GM21576 (cell line): Measurements from ENCODE around the gene ZNF610.
"Not testable (repeated sequence)": the region's sequence is repeated elsewhere in the genome, so short reads cannot be mapped to it uniquely, and the experiment has no call there.

Source experiments
- ATAC-seq: cut with Tn5 transposase; IDR thresholded peaks from one replicate; pipeline ENCODE4 v1.9.1; 2021; ENCODE audit warnings: mild to moderate bottlenecking, moderate library complexity; ENCODE audit not compliant: unreplicated experiment

The ZNF610 gene

DNA sequence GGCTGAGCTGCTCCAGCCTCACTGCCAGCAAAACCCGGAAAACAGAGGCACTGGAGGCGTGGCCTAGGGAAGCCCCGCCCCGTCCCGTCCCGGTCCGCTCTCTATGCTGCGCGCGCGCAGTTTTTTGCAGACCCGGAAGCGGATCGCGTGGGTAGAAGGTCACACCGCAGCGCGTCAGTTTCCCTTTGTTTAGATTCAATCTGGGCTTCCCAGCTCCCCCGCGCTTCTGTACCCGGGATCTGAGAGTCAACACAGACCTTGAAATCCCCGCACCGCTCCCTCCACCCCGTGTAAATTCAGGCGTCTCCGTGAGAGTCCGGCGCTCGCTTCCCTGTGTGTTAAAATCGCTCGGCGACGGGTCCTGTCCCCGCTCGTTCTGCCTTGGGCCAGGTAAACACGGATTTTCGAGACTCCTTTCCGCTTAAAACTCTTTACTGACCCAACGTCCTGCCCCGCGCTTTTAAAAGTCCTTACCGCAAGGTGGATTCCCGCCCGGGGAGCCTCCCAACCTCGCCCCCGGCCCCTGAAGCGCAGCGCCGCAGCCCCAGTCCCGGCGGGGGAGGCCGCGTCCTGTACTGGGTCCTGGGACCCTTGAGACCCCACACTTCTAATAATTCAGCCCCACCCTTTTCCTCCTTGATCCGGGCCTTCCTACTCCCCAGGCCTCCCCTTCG lies at the start of gene ZNF610:
ZNF610 (plus strand) TSS at position 127 of the 674 bp plus-strand sequence. CDS start 12,930 bp downstream, outside the sequence.
- no peak for ATAC-seq

DNA sequence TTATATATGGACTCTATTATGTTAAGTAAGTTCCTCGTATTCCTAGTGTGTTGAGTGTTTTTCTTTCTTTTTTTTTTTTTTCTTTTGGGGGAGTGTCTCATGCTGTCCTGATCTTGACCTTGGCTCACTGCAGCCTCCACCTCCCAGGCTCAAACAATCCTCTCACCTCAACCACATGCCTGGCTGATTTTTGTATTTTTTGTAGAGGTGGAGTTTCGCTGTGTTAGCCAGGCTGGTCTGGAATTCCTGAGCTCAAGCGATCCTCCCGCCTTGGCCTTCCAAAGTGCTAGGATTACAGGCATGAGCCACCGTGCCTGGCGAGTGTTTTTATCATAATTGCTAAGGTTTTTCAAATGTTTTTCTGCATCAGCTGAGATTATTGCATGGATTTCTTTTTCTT lies 49.8 kb upstream of the ZNF610 start:
- ATAC-seq, result no peak

GRCh38 chr19:52291781-52292180 lies 44.3 kb upstream of the ZNF610 start:
- ATAC-seq, result no peak

DNA sequence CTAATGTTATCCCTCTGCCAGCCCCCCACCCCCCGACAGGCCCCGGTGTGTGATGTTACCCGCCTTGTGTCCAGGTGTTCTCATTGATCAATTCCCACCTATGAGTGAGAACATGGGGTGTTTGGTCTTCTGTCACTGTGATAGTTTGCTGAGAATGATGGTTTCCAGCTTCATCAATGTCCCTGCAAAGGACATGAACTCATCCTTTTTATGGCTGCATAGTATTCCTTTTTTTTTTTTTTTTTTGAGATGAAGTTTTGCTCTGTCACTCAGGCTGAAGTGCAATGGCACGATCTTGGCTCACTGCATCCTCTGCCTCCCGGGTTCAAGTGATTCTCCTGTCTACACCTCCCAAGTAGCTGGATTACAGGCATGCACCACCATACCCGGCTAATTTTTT lies 43.1 kb upstream of the ZNF610 start:
- ATAC-seq, result not testable (repeated sequence)

GRCh38 chr19:52296400-52296772 lies 39.7 kb upstream of the ZNF610 start:
- ATAC-seq, result no peak

GRCh38 chr19:52296773-52297600 lies 39.1 kb upstream of the ZNF610 start, which contains the start of gene ZNF480:
TSS of gene ZNF480 (plus strand) at chr19:52297169. CDS start at chr19:52300413, 3,244 bp downstream.
- peak; percentile 45 for ATAC-seq

- no peak for ATAC-seq
Measured at GRCh38 chr19:52297601-52298364, 38.3 kb upstream of the ZNF610 start.

DNA sequence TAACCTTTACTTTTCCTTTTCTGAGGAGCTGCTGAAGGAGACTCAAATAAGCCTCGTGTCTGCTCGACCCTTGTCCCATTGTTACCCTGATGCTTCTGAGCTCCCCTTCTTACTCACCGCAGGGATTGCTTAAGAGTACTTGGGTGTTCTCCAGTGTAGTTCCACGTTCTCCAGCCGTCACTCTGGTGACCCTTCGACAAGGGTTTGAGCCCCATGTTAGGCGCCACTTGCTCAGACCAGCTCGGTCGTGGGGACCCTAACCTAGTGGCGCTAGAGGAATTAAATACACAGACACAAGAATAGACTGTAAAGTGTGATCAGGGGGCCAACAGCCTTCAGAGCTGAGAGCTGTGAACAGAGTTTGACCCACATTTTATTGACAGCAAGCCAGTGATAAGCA lies 28.8 kb upstream of the ZNF610 start:
- ATAC-seq, result no peak

- no peak for ATAC-seq
Measured at GRCh38 chr19:52322429-52322828, 13.6 kb upstream of the ZNF610 start.

DNA sequence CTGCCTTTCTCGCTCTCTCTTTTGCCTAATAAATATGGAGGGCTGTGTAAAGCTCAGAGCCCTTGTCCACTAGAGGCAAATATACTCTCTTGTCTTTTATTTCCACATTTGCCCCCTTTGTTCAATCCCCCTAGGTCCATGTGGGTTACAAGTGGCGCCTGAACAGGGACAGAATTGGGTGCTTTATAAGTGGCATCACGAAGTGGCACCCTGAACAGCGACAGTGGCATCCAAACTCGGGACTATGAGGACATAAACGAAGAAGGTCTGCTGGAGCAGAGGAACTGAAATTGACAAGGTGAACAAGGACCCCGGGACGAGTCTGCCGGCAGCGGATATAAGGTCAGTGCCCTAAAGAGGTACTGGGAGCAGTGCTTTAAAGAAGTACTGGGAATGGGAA lies 4.3 kb upstream of the ZNF610 start:
- ATAC-seq, result no peak

DNA sequence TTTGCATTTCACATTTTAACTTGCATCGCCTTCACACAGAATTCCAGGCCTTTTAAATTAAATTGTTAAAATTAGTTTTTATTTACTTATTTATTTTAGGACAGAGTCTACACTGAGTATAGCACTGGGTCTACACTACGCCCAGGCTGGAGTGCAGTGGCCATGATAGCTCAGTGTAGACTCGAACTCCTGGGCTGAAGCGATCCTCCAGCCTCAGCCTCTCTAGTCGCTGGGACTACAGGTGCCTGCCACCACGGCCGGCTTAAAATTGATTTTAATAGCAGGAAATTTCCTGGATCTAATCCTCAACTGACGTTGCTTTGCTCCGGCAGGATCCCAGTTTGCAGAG lies 301 bp upstream of the ZNF610 start:
- ATAC-seq, result no peak

- ATAC-seq, result no peak
Measured at GRCh38 chr19:52336791-52337381, 843 bp downstream of the ZNF610 start.

GRCh38 chr19:52339022-52339421 lies 3.0 kb downstream of the ZNF610 start:
- ATAC-seq, result not testable (repeated sequence)

- ATAC-seq, result no peak
Measured at GRCh38 chr19:52343548-52343947, 7.5 kb downstream of the ZNF610 start.

DNA sequence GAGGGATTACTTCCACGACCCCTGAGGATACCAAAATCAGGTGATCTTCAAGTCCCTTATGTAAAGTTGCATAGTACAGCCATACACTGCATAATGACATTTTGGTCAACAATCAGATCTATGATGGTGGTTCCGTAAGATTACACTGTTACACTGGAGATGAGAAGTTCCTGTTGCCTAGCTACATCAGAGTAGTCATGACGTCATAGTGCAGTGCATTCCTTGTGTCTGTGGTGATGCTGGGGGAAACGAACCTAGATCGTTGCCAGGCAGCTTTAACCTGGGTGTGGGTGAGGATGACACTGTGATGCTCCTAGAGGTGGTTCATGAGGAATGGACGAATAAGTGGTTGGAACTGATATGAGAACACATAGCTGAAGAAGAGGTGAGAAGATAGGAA lies 9.1 kb downstream of the ZNF610 start:
- ATAC-seq, result no peak

- ATAC-seq, result no peak
Measured at GRCh38 chr19:52351512-52351911, 15.5 kb downstream of the ZNF610 start.

DNA sequence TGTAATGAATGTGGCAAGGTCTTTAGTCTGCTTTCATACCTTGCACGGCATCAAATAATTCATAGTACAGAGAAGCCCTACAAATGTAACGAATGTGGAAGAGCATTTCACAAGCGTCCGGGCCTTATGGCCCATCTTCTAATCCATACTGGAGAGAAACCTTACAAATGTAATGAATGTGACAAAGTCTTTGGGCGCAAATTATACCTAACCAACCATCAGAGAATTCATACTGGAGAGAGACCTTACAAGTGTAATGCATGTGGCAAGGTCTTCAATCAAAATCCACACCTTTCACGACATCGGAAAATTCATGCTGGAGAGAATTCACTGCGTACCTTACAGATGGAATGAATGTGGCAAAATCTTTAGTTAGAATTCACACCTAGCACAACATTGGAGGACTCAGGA lies 30.4 kb downstream of the ZNF610 start:
- no peak for ATAC-seq

DNA sequence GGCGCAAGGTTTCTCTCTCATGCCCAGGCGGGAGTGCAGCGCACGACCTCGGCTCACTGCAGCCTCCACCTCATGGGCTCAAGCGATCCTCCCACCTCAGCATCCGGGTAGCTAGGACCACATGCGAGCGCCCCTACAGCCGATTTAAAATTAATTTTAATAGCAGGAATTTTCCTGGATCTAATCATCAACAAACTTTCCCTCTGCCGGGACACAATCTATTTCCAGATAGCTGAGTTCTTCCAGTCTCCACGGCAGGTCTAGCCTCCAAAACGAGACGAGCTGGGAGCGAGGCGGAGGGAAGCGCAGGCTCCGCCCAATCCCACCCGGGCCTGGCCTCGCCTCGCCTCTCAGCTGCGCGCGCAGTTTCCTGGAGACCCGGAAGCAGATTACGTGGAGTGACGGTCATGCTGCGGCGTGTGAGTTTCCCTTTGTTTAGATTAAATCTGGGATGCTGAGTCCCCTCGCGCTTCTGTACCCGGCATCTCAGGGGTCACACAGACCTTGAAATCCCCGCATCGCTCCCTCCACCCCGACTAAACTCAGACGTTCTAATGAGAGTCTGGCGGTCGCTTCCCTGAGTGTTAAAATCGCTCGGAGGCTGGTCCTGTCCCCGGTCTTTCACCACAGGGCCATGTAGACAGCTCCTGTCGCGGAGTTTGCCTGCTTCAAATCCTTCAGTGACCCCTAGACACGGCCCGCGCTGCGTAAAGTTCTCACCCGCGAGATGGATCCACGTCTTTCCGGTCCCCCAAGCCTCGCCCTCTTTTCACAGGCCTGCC lies 33.7 kb downstream of the ZNF610 start, which contains the start of gene ZNF880:
ZNF880 (plus strand) TSS at position 365 of the 782 bp plus-strand sequence; CDS start at position 408, 43 bp downstream.
- ATAC-seq, result peak; percentile 71

GRCh38 chr19:52370341-52370710 lies 34.3 kb downstream of the ZNF610 start:
- ATAC-seq, result no peak

GRCh38 chr19:52391135-52391534 lies 55.1 kb downstream of the ZNF610 start:
- ATAC-seq, result no peak
